H1 (cell line): Measurements from ENCODE around the gene AHNAK2. TPM values are rescaled to one million over a fixed set of nuclear protein-coding genes. Genes with fewer than 3 reads are reported as not detected.

ENCODE experiments used
- CTCF ChIA-PET: fragments of 300-600 bp; sonication (Branson Sonifier 250); formaldehyde crosslinking; loops from one replicate; lab custom pipeline; 2021; ENCODE audit not compliant: partially characterized antibody; lab: Charles Lee
- POLR2A ChIA-PET: fragments of 300-600 bp; sonication (Branson Sonifier 250); formaldehyde crosslinking; loops from one replicate; lab custom pipeline; 2021; ENCODE audit warnings: inconsistent platforms; ENCODE audit not compliant: partially characterized antibody; lab: Charles Lee
- DNase-seq, 2 experiments: peaks; one replicate each; pipeline versions ENCODE4 v3.0.0 to v3.0.0-alpha.2; 2010 to 2022; ENCODE audit warnings: low spot score in 2 of 2, low read depth in 1 of 2, mixed read lengths in 1 of 2
- FAIRE-seq: peaks from 2 replicates; lab custom pipeline; 2011; peaks lifted over from hg19 to GRCh38; lab: Jason Lieb, UNC
- H2AFZ ChIP-seq: 2 replicates; pipeline ENCODE4 v1.8.1; 2012; ENCODE audit warnings: low read length, inconsistent platforms
- H2AK5ac ChIP-seq: 2 replicates; pipeline ENCODE4 v1.6.1; 2013; ENCODE audit warnings: low read depth, low read length
- H2BK120ac ChIP-seq: replicated peaks from 2 replicates; pipeline ENCODE3; 2013; ENCODE audit warnings: low read depth, low read length, inconsistent platforms
- H2BK12ac ChIP-seq: 2 replicates; pipeline ENCODE4 v1.6.1; 2013; ENCODE audit warnings: low read depth, low read length
- H2BK15ac ChIP-seq: 2 replicates; pipeline ENCODE4 v1.6.1; 2013; ENCODE audit warnings: low read length
- H2BK20ac ChIP-seq: 2 replicates; pipeline ENCODE4 v1.6.1; 2013; ENCODE audit warnings: low read length
- H2BK5ac ChIP-seq: 2 replicates; pipeline ENCODE4 v1.6.1; 2013; ENCODE audit warnings: low read depth, low read length
- H3K14ac ChIP-seq: 2 replicates; pipeline ENCODE4 v1.6.1; 2013; ENCODE audit warnings: inconsistent platforms; ENCODE audit not compliant: insufficient read length
- H3K18ac ChIP-seq: 2 replicates; pipeline ENCODE4 v1.6.1; 2013; ENCODE audit warnings: low read length; ENCODE audit errors: extremely low read depth
- H3K23ac ChIP-seq: 2 replicates; pipeline ENCODE4 v1.6.1; 2013; ENCODE audit warnings: inconsistent platforms; ENCODE audit not compliant: insufficient read length
- H3K23me2 ChIP-seq: 2 replicates; pipeline ENCODE4 v1.6.1; 2013; ENCODE audit warnings: low read depth, low read length
- H3K27ac ChIP-seq: 2 replicates; pipeline ENCODE4 v1.6.1; 2011; ENCODE audit warnings: low read depth, low read length, inconsistent platforms
- H3K27me3 ChIP-seq, 4 experiments: replicated peaks in 1 of 4; 1 replicate in 1 of 4; 2 replicates in 3 of 4; pipeline versions ENCODE4 v1.6.1 to v1.8.1; 2011 to 2013; ENCODE audit warnings: low read length in 3 of 4, mild to moderate bottlenecking in 3 of 4, inconsistent platforms in 2 of 4, mixed read lengths in 2 of 4, moderate library complexity in 1 of 4; ENCODE audit not compliant: control insufficient read depth in 3 of 4, insufficient read depth in 3 of 4; ENCODE audit errors: extremely low read depth in 1 of 4
- H3K36me3 ChIP-seq, 4 experiments: 2 replicates each; pipeline versions ENCODE4 v1.6.1 to v1.8.1; 2011 to 2013; ENCODE audit warnings: mild to moderate bottlenecking in 4 of 4, low read length in 3 of 4, moderate library complexity in 2 of 4, control low read depth in 1 of 4, inconsistent platforms in 1 of 4; ENCODE audit not compliant: insufficient read depth in 4 of 4, control insufficient read depth in 2 of 4
- H3K4ac ChIP-seq: replicated peaks from 2 replicates; pipeline ENCODE3; 2013; ENCODE audit warnings: low read length, low read depth, mixed read lengths, inconsistent platforms; ENCODE audit not compliant: insufficient read length
- H3K4me1 ChIP-seq, 4 experiments: replicated peaks in 1 of 4; 1 replicate in 1 of 4; 2 replicates in 3 of 4; pipeline versions ENCODE4 v1.6.1 to v1.8.1; 2011 to 2013; ENCODE audit warnings: low read length in 3 of 4, inconsistent platforms in 2 of 4, mixed read lengths in 1 of 4; ENCODE audit not compliant: insufficient read depth in 4 of 4, control insufficient read depth in 3 of 4
- H3K4me2 ChIP-seq, 2 experiments: 2 replicates each; pipeline versions ENCODE4 v1.6.1 to v1.8.1; 2011 to 2013; ENCODE audit warnings: low read depth in 2 of 2, low read length in 2 of 2, control low read depth in 1 of 2, inconsistent platforms in 1 of 2, mild to moderate bottlenecking in 1 of 2; ENCODE audit not compliant: insufficient read depth in 1 of 2
- H3K4me3 ChIP-seq, 4 experiments: fragments of 200-600, 300-600 bp in 1 of 4; sonication (generic), shearing (Covaris generic), sonication (Bioruptor Twin) in 1 of 4; 2 replicates each; pipeline versions ENCODE4 v1.5.1 to v1.8.1; 2011 to 2016; ENCODE audit warnings: low read length in 4 of 4, low read depth in 3 of 4, control low read depth in 2 of 4, inconsistent platforms in 2 of 4, mild to moderate bottlenecking in 2 of 4, mixed read lengths in 1 of 4, moderate library complexity in 1 of 4; ENCODE audit not compliant: insufficient read depth in 2 of 4; ENCODE audit errors: extremely low read depth in 1 of 4
- H3K56ac ChIP-seq: replicated peaks from 2 replicates; pipeline ENCODE3; 2013; ENCODE audit warnings: low read depth, mild to moderate bottlenecking, mixed read lengths, low read length, inconsistent platforms; ENCODE audit not compliant: insufficient read length
- H3K79me1 ChIP-seq: 2 replicates; pipeline ENCODE4 v1.6.1; 2013; ENCODE audit warnings: low read depth, low read length, control low read depth
- H3K79me2 ChIP-seq, 2 experiments: 2 replicates each; pipeline versions ENCODE4 v1.6.1 to v1.8.1; 2012 to 2013; ENCODE audit warnings: low read length in 2 of 2, mild to moderate bottlenecking in 2 of 2, inconsistent platforms in 1 of 2; ENCODE audit not compliant: insufficient read depth in 2 of 2, control insufficient read depth in 1 of 2
- H3K9ac ChIP-seq, 4 experiments: replicated peaks in 1 of 4; 1 replicate in 1 of 4; 2 replicates in 3 of 4; pipeline versions ENCODE4 v1.6.1 to v1.8.1; 2011 to 2013; ENCODE audit warnings: low read depth in 3 of 4, low read length in 3 of 4, control low read depth in 2 of 4, mild to moderate bottlenecking in 2 of 4, moderate library complexity in 2 of 4, inconsistent platforms in 1 of 4; ENCODE audit errors: extremely low read depth in 1 of 4
- H3K9me3 ChIP-seq, 2 experiments: 2 replicates each; pipeline versions ENCODE4 v1.6.1 to v1.8.1; 2012 to 2013; ENCODE audit warnings: mild to moderate bottlenecking in 2 of 2, moderate library complexity in 2 of 2, control low read depth in 1 of 2, inconsistent platforms in 1 of 2, low read depth in 1 of 2, low read length in 1 of 2, mixed read lengths in 1 of 2; ENCODE audit not compliant: insufficient read depth in 2 of 2
- H4K20me1 ChIP-seq, 2 experiments: replicated peaks in 1 of 2; 2 replicates each; pipeline versions ENCODE3 to v1.8.1; 2011 to 2013; ENCODE audit warnings: inconsistent platforms in 2 of 2, low read length in 2 of 2, mild to moderate bottlenecking in 1 of 2; ENCODE audit not compliant: insufficient read depth in 2 of 2, control insufficient read depth in 1 of 2
- H4K5ac ChIP-seq: 2 replicates; pipeline ENCODE4 v1.6.1; 2013; ENCODE audit warnings: low read length, low read depth, mixed read lengths, inconsistent platforms; ENCODE audit not compliant: insufficient read length
- H4K8ac ChIP-seq: 2 replicates; pipeline ENCODE4 v1.8.0; 2013; ENCODE audit warnings: mild to moderate bottlenecking, moderate library complexity, low read length, inconsistent platforms; ENCODE audit not compliant: insufficient read depth; ENCODE audit errors: extremely low read depth
- H4K91ac ChIP-seq: replicated peaks from 2 replicates; pipeline ENCODE3; 2013; ENCODE audit warnings: low read length, mixed read lengths, inconsistent platforms; ENCODE audit not compliant: insufficient read length
- BCL11A ChIP-seq, 2 experiments: IDR thresholded peaks; one replicate each; pipeline ENCODE4 v1.6.1; 2011; ENCODE audit warnings: low read depth in 2 of 2, low read length in 2 of 2, mild to moderate bottlenecking in 2 of 2
- RNF2 ChIP-seq: fragments of 200-900, 300-1000 bp; sonication (generic); IDR thresholded peaks from 2 replicates; pipeline ENCODE4 v1.7.1; 2016; ENCODE audit warnings: borderline replicate concordance, low read depth, mild to moderate bottlenecking, antibody characterized with exemption, low read length; ENCODE audit not compliant: poor library complexity, severe bottlenecking; ENCODE audit errors: missing control alignments
- RXRA ChIP-seq: IDR thresholded peaks from 2 replicates; pipeline ENCODE4 v1.6.1; 2011; ENCODE audit warnings: low read depth, mild to moderate bottlenecking, low read length, moderate library complexity; ENCODE audit not compliant: insufficient read depth
- SIN3A ChIP-seq, 2 experiments: IDR thresholded peaks in 1 of 2; conservative IDR thresholded peaks in 1 of 2; 2 replicates each; pipeline ENCODE4 v1.6.1; 2011 to 2012; ENCODE audit warnings: low read length in 2 of 2, improper control_type of control experiment in 1 of 2, low read depth in 1 of 2, mild to moderate bottlenecking in 1 of 2
- WGBS, 2 experiments: shearing (Covaris generic) in 1 of 2; methylation state at CpG; one replicate each; pipeline versions ENCODE4 v1.1.6 to v1.1.7; 2013 to 2015; ENCODE audit warnings: low lambda C conversion rate in 2 of 2, mixed read lengths in 2 of 2, inconsistent platforms in 1 of 2, low coverage in 1 of 2, missing lambda C conversion rate in 1 of 2; ENCODE audit not compliant: insufficient replicate concordance in 2 of 2, insufficient coverage in 1 of 2, insufficient read length in 1 of 2; ENCODE audit errors: extremely low coverage in 1 of 2, missing lambda C conversion rate in 1 of 2; 5-methylcytosine and 5-hydroxymethylcytosine counted together
- polyA plus RNA-seq, 7 experiments: library from polyadenylated mRNA; depleted of rRNA in 3 of 7; stranded (reverse) in 5 of 7; unstranded in 2 of 7; fragments of >200 nt in 5 of 7; fragments of 200-250 nt in 2 of 7; gene quantifications; 1 replicate in 5 of 7; 2 replicates in 1 of 7; 4 replicates in 1 of 7; pipeline versions ENCODE4 v1.2.1 to v1.2.3, GENCODE V29; 2011 to 2013; ENCODE audit warnings: missing spikeins in 2 of 7, mixed read lengths in 2 of 7
- total RNA-seq: library from RNA; stranded (reverse); fragmentation: NEBNext Ultra II Directional; extraction: Animal tissue kit (Norgen Biotek cat#: 25700); gene quantifications from 2 replicates; pipeline ENCODE4 v1.2.1, GENCODE V29; 2021

The AHNAK2 gene
- total and polyA plus RNA-seq, 2 of the 8 experiments (the other 6 are each of a cell fraction or from before 2014, with no cell fraction given) = 0.95 to 2.0 TPM

- no peak overlapping the region for H3K23ac ChIP-seq
- no peaks in the 10 kb centered on the region; the same call in 1 of the 2 replicates for H3K79me1 ChIP-seq
- DNase-seq = no peak
- H2AFZ ChIP-seq = no peak overlapping the region
- no peaks in the 10 kb centered on the region for H3K23me2 ChIP-seq
- peaks cover 9 to 21% (median 13%) of the 10 kb centered on the region in 4 experiments; a peak in 7 of 8 replicates for H3K36me3 ChIP-seq
- peaks cover 0 to 2% (median 0%) of the 10 kb centered on the region in 4 experiments; a peak in 1 of 7 replicates for H3K4me1 ChIP-seq
- no peak for FAIRE-seq
- 79% methylated on average over 13 of the region's 20 CpGs; no CpG with 5 or more reads in 1 of the 2 experiments for WGBS, 2 experiments
- H4K91ac ChIP-seq = no peak overlapping the region
- TF ChIP-seq RXRA (no peak), SIN3A (conservative IDR thresholded peaks at IDR 0.05 in 1 of 2, IDR thresholded peaks at IDR 0.05 in 1 of 2; ENCODE audit: low read depth in 1 of 2, low read length in 2 of 2) (no peak), RNF2 (no peak), BCL11A (IDR thresholded peaks at IDR 0.05; ENCODE audit: low read depth in 2 of 2, low read length in 2 of 2) (no peak)
- H2AK5ac ChIP-seq = no peak overlapping the region
- H4K5ac ChIP-seq = no peak overlapping the region
- H3K79me2 ChIP-seq = peaks cover 0 to 5% of the 10 kb centered on the region in 2 experiments; a peak in 1 of 4 replicates
- no peak overlapping the region for H2BK12ac ChIP-seq
- ChIA-PET POLR2A (interaction anchor here (1.2 to 2.7 kb wide), 5 partner anchors 11 to 15 kb away, joined by 3 to 10 read pairs (median 7); partner anchors contain the start of gene CDCA4), CTCF (interaction anchor here (1.2 to 2.0 kb wide), 5 partner anchors 9 to 109 kb away, joined by 4 to 6 read pairs (median 5); no protein-coding TSS in a partner anchor)
- H2BK120ac ChIP-seq = no peak overlapping the region
- H3K27me3 ChIP-seq = no peaks in the 10 kb centered on the region
- no peak overlapping the region for H3K56ac ChIP-seq
- no peak overlapping the region for H3K4ac ChIP-seq
- no peak overlapping the region; the same call in 1 of the 2 replicates for H3K18ac ChIP-seq
- H3K14ac ChIP-seq = no peak overlapping the region
- H2BK15ac ChIP-seq = no peak overlapping the region
- no peak overlapping the region for H3K27ac ChIP-seq
- no peaks in the 10 kb centered on the region for H3K9me3 ChIP-seq
- H4K20me1 ChIP-seq = peaks cover 11 to 20% of the 10 kb centered on the region in 2 experiments
- no peak overlapping the region for H3K4me3 ChIP-seq
- H2BK20ac ChIP-seq = no peak overlapping the region
- no peak overlapping the region for H3K9ac ChIP-seq
- H2BK5ac ChIP-seq = 0 out of 2 replicates have a peak overlapping the region, but pooled peaks have one; percentile 9
- peak overlapping the region; percentile 82; the same call in 1 of the 2 replicates for H4K8ac ChIP-seq
- H3K4me2 ChIP-seq = no peak overlapping the region
Measured at GRCh38 chr14:105005329-105005928, 27.3 kb upstream of the AHNAK2 start.
